ENCODE data around the gene ARHGAP6. TPM values are rescaled to one million over a fixed set of nuclear protein-coding genes. Genes with fewer than 3 reads are reported as not detected.
"Not testable (repeated sequence)": the region's sequence is repeated elsewhere in the genome, so short reads cannot be mapped to it uniquely, and the experiment has no call there.

The ARHGAP6 gene
- total and polyA plus RNA-seq, 2 donors from 2014 or later = 6.0 to 20.4 TPM

DNA sequence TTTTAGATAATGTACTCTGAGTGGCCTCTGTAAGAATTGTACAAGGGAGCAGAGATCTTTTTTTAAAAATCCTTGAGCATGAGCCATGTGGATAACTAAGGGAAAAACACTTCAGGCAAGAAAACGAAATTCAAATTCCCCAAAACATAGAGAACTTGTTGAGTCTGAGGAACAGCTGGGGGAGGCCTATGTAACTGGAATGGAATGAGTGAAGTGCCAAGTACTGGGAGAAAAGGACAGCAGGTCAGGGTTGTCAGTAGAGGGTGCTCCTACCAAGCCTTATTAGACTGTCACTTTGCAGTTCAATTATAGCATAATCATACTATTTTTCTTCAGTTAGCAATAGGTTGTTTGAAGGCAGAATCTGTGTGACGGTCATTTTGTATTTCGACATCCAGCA lies 135.1 kb downstream of the ARHGAP6 start:
- Histone ChIP-seq H3K9me3 (ENCODE audit: control insufficient read depth in 2 of 3, insufficient read depth in 1 of 3, low read length in 3 of 3) (no peaks in the 10 kb centered on the region), H3K36me3 (ENCODE audit: control insufficient read depth in 2 of 3, insufficient read depth in 3 of 3, low read length in 3 of 3) (no peaks in the 10 kb centered on the region), H3K27me3 (ENCODE audit: control insufficient read depth, insufficient read depth, low read length) (peaks cover 4% of the 10 kb centered on the region), H3K4me1 (ENCODE audit: control insufficient read depth in 2 of 3, insufficient read depth in 2 of 3, low read depth in 1 of 3, low read length in 3 of 3) (no peaks in the 10 kb centered on the region), H3K9ac (ENCODE audit: low read length in 3 of 3) (no peak overlapping the region), H3K4me3 (ENCODE audit: low read length in 3 of 3) (no peak overlapping the region), H3K27ac (ENCODE audit: low read depth in 2 of 2, low read length in 2 of 2) (no peak overlapping the region)
- FAIRE-seq (no peak), DNase-seq (no peak)
- TF ChIP-seq, protein P1, sequence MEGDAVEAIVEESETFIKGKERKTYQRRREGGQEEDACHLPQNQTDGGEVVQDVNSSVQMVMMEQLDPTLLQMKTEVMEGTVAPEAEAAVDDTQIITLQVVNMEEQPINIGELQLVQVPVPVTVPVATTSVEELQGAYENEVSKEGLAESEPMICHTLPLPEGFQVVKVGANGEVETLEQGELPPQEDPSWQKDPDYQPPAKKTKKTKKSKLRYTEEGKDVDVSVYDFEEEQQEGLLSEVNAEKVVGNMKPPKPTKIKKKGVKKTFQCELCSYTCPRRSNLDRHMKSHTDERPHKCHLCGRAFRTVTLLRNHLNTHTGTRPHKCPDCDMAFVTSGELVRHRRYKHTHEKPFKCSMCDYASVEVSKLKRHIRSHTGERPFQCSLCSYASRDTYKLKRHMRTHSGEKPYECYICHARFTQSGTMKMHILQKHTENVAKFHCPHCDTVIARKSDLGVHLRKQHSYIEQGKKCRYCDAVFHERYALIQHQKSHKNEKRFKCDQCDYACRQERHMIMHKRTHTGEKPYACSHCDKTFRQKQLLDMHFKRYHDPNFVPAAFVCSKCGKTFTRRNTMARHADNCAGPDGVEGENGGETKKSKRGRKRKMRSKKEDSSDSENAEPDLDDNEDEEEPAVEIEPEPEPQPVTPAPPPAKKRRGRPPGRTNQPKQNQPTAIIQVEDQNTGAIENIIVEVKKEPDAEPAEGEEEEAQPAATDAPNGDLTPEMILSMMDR (IDR thresholded peaks at IDR 0.05; ENCODE audit: borderline replicate concordance, extremely low read depth, insufficient read depth) = no peak
- intact Hi-C loops (cut with DNase I) = loop anchor here (10.0 kb wide), 2 partner anchors 194 to 386 kb away; no protein-coding TSS in a partner anchor

DNA sequence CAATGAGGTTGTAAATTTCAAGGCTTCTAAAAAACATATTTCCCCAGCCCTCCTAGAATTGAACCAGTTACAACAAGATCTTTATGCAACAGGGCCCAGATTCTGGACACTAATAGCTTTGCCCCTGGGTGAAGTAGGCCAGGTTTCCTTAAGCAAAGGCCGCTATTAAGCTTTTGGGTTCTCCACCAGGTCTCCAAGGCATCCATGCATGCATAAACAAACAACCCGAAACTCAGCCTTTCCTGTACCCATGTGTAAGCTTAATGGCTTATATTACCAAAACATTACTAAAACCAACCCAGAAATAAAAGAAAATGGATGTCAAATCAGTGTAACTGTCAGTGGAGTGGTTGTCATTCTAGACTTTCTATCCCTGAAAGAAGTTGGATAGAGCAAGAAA lies 137.1 kb downstream of the ARHGAP6 start:
- Histone ChIP-seq H3K9ac (ENCODE audit: low read length in 3 of 3) (no peak overlapping the region), H3K9me3 (ENCODE audit: control insufficient read depth in 2 of 3, insufficient read depth in 1 of 3, low read length in 3 of 3) (no peaks in the 10 kb centered on the region), H3K4me1 (ENCODE audit: control insufficient read depth in 2 of 3, insufficient read depth in 2 of 3, low read depth in 1 of 3, low read length in 3 of 3) (no peaks in the 10 kb centered on the region), H3K36me3 (ENCODE audit: control insufficient read depth in 2 of 3, insufficient read depth in 3 of 3, low read length in 3 of 3) (no peaks in the 10 kb centered on the region), H3K4me3 (ENCODE audit: low read length in 3 of 3) (no peak overlapping the region), H3K27me3 (ENCODE audit: control insufficient read depth, insufficient read depth, low read length) (peaks cover 4% of the 10 kb centered on the region), H3K27ac (ENCODE audit: low read depth in 2 of 2, low read length in 2 of 2) (no peak overlapping the region)
- intact Hi-C loops (cut with DNase I) = no loop called here
- TF ChIP-seq, protein P1 (IDR thresholded peaks at IDR 0.05; ENCODE audit: borderline replicate concordance, extremely low read depth, insufficient read depth) = no peak
- no peak for FAIRE-seq
- DNase-seq = no peak

DNA sequence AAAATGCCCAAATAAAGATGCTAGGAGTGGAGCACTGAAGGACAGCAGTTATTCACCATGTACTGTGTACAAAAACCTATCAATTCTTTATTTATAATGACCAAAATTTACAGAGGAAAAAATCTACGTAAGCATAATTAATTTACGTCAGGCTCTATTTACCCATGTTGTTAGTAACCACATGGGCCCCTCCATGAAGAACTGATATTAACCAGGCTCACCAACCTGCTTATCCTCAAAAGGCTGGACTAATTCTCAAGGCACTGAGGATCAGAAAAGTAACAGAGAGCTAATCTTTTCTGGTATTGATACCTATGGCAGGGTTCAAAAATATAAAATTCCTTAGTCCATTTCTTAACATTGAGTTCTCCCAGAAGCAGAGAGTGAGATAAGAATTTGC lies 140.0 kb downstream of the ARHGAP6 start:
- Histone ChIP-seq H3K36me3 (ENCODE audit: control insufficient read depth in 2 of 3, insufficient read depth in 3 of 3, low read length in 3 of 3) (no peaks in the 10 kb centered on the region), H3K9me3 (ENCODE audit: control insufficient read depth in 2 of 3, insufficient read depth in 1 of 3, low read length in 3 of 3) (no peaks in the 10 kb centered on the region), H3K27ac (ENCODE audit: low read depth in 2 of 2, low read length in 2 of 2) (no peak overlapping the region), H3K4me3 (ENCODE audit: low read length in 3 of 3) (no peak overlapping the region), H3K4me1 (ENCODE audit: control insufficient read depth in 2 of 3, insufficient read depth in 2 of 3, low read depth in 1 of 3, low read length in 3 of 3) (no peaks in the 10 kb centered on the region), H3K9ac (ENCODE audit: low read length in 3 of 3) (no peak overlapping the region), H3K27me3 (ENCODE audit: control insufficient read depth, insufficient read depth, low read length) (peaks cover 3% of the 10 kb centered on the region)
- TF ChIP-seq, protein P1 (IDR thresholded peaks at IDR 0.05; ENCODE audit: borderline replicate concordance, extremely low read depth, insufficient read depth) = no peak
- intact Hi-C loops (cut with DNase I) = no loop called here
- DNase-seq (no peak), FAIRE-seq (no peak)

DNA sequence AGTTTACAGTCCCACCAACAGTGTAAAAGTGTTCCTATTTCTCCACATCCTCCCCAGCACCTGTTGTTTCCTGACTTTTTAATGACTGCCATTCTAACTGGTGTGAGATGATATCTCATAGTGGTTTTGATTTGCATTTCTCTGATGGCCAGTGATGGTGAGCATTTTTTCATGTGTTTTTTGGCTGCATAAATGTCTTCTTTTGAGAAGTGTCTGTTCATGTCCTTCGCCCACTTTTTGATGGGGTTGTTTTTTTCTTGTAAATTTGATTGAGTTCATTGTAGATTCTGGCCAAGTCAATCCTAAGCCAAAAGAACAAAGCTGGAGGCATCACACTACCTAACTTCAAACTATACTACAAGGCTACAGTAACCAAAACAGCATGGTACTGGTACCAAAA lies 146.5 kb downstream of the ARHGAP6 start:
- H3K27me3 ChIP-seq (ENCODE audit: control insufficient read depth, insufficient read depth, low read length); H3K9me3 ChIP-seq (ENCODE audit: control insufficient read depth in 2 of 3, insufficient read depth in 1 of 3, low read length in 3 of 3); H3K36me3 ChIP-seq (ENCODE audit: control insufficient read depth in 2 of 3, insufficient read depth in 3 of 3, low read length in 3 of 3); FAIRE-seq; intact Hi-C loops (cut with DNase I); H3K27ac ChIP-seq (ENCODE audit: low read depth in 2 of 2, low read length in 2 of 2); H3K4me3 ChIP-seq (ENCODE audit: low read length in 3 of 3); DNase-seq; H3K9ac ChIP-seq (ENCODE audit: low read length in 3 of 3); H3K4me1 ChIP-seq (ENCODE audit: control insufficient read depth in 2 of 3, insufficient read depth in 2 of 3, low read depth in 1 of 3, low read length in 3 of 3): not testable (repeated sequence)

All from kidney (tissue), 14 donors.